ENCODE measurements around the gene NET1.

- TF ChIP-seq, protein P1, sequence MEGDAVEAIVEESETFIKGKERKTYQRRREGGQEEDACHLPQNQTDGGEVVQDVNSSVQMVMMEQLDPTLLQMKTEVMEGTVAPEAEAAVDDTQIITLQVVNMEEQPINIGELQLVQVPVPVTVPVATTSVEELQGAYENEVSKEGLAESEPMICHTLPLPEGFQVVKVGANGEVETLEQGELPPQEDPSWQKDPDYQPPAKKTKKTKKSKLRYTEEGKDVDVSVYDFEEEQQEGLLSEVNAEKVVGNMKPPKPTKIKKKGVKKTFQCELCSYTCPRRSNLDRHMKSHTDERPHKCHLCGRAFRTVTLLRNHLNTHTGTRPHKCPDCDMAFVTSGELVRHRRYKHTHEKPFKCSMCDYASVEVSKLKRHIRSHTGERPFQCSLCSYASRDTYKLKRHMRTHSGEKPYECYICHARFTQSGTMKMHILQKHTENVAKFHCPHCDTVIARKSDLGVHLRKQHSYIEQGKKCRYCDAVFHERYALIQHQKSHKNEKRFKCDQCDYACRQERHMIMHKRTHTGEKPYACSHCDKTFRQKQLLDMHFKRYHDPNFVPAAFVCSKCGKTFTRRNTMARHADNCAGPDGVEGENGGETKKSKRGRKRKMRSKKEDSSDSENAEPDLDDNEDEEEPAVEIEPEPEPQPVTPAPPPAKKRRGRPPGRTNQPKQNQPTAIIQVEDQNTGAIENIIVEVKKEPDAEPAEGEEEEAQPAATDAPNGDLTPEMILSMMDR (conservative IDR thresholded peaks at IDR 0.05; ENCODE audit: low read length) = no peak
- TF ChIP-seq EZH2phosphoT487 (IDR thresholded peaks at IDR 0.05; ENCODE audit: borderline replicate concordance, low read depth, low read length) = no peak
Measured at GRCh38 chr10:5479481-5480161, 67.3 kb downstream of the NET1 start.

All from OCI-LY7 (cell line).